GM12874 (cell line): ENCODE results near the gene PPIF.

ENCODE experiments used
- TF ChIP-seq, protein P1 (sequence below): IDR thresholded peaks from 2 replicates; pipeline ENCODE4 v1.5.1; 2011; ENCODE audit warnings: low read depth, mild to moderate bottlenecking, control low read depth, low read length, moderate library complexity; ENCODE audit not compliant: insufficient read depth

The PPIF gene

DNA sequence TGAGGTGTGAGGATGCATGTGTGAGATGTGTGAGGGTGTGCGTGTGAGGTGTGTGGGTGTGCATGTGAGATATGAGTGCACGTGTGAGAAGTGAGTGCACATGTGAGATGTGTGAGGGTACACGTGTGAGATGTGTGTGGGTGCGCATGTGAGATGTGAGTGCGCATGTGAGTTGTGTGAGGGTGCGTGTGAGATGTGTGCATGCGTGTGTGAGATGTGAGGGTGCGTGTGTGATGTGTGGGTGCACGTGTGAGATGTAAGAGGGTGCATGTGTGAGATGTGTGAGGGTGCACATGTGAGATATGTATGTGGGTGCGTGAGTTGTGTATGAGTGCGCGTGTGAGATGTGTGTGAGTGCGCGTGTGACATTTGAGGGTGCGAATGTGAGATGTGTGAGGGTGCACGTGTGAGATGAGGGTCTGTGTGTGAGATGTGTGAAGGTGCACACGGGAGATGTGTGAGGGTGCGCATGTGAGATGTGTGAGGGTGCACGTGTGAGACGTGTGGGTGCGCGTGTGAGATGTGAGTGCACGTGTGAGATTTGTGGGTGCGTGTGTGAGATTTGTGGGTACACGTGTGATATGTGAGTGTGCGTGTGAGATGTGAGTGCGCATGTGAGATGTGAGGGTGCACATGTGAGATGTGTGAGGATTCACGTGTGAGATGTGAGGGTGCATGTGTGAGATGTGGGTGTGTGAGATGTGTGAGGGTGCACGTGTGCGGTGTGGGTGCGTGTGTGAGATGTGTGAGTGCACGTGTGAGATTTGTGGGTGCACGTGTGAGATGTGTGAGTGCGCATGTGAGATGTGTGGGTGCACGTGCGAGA, 30.5 kb downstream of the PPIF start:
- TF ChIP-seq, protein P1, sequence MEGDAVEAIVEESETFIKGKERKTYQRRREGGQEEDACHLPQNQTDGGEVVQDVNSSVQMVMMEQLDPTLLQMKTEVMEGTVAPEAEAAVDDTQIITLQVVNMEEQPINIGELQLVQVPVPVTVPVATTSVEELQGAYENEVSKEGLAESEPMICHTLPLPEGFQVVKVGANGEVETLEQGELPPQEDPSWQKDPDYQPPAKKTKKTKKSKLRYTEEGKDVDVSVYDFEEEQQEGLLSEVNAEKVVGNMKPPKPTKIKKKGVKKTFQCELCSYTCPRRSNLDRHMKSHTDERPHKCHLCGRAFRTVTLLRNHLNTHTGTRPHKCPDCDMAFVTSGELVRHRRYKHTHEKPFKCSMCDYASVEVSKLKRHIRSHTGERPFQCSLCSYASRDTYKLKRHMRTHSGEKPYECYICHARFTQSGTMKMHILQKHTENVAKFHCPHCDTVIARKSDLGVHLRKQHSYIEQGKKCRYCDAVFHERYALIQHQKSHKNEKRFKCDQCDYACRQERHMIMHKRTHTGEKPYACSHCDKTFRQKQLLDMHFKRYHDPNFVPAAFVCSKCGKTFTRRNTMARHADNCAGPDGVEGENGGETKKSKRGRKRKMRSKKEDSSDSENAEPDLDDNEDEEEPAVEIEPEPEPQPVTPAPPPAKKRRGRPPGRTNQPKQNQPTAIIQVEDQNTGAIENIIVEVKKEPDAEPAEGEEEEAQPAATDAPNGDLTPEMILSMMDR = no peak

DNA sequence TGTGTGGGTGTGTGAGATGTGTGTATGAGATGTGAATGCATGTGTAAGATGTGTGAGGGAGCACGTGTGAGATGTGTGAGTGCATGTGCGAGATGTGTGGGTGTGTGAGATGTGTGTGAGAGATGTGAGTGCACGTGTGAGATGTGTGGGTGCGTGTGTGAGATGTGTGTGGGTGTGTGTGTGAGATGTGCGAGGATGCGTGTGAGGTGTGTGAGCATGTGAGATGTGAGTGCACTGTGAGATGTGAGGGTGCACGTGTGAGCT, 31.0 kb downstream of the PPIF start:
- TF ChIP-seq, protein P1 = no peak

DNA sequence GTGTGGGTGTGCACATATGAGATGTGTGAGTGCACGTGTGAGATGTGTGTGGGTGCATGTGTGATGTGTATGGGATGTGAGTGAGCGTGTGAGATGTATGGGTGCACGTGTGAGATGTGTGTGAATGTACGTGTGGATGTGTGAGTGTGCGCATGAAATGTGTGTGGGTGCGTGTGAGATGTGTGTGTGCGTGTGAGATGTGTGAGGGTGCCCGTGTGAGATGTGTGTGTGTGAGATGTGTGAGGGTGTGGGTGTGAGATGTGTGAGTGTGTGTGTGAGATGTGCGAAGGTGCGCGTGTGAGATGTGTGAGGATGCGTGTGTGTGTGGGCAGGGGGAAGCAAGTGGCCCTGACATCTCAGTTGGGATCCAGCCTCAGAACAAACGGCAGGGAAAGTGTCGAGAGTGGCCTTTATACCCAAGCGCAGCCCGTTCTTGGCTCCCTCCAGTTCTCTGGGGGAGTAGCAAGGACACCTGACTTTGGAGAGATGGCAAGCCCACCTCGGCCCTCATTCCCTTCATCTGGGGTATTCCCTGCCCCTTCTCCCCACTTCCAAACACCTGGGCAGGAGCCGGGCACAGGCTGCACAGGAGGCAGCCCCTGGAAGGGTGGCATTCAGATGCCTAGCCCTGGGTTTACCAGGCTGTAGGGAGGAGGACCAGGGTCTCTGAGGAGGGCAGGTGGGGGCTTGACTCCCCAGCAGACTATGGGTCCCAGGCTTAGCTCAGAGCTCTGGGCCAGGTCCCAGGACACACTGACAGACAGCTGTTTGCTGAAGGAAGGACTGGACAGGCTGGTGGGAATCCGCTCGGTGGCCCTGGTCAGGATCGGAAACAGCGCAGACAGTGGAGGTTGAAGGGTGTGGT, 31.6 kb downstream of the PPIF start:
- TF ChIP-seq, protein P1 = no peak

DNA sequence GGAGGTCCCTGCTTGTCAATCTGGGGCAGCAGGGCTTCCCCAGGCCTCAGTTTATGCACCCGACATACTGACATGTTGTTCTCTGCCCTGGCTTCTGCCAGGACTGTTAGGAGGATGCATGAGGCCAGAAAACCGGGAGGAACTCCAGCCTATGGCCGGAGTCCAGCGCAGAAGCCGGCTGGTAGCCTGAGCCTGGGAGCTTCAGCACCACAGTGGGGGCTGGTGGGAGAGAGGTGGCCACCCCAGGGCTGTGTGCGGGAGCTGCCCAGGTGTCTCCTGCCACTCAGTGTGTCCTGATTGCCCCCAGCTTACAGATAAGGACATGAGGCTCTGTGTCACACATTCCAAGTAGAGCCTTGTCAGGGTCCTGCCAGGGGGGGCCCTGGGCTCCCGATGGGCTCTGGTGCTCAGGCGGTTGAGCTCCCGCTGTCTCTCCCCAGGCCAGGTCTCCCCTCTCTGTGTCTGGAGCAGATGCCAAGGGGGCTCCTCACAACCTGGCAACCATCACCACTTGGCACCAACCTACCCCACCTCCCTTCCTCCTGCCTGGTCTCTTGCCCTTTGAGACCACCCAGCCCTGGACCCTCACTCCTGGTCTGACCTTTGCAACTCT, 32.3 kb downstream of the PPIF start:
- TF ChIP-seq, protein P1 = no peak

DNA sequence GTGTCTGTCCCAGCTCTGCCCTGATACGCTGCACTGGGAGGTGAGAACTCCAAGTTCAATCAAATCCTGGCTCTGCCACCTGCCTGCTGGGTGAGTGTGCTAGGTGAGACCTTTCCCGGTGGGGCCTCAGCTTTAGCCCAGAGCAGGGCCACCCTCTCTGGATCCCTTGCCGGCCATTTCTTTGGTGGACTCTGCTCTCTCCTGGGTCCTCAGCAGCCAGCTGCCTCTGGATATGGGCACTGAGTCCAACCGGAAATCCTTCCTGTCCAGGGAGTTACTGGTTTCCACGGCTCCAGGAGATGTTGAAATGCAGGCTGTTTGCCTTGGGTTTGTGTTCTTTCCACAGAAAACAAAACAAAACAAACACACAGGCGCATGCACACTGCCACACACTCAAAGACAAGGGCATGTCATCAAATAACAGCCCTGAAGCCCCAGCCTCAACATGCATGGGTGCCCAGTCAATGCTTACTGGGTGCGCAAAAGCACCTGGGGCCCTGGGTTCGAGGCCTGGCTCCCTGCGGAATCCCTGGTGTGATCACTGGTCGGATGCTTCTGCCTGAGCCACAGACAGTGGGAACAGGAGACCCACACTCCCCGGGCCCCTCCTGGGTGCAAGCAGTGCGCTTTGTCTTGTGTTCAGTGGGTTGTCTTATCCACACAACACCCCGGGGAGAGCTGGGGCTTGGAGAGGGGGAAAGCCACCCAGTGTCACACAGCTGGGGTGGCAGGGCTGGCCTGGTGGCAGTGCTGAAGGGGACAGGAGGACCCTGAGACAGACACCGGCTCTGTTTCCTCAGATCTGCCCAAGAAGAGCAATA, 33.1 kb downstream of the PPIF start:
- TF ChIP-seq, protein P1 = no peak

DNA sequence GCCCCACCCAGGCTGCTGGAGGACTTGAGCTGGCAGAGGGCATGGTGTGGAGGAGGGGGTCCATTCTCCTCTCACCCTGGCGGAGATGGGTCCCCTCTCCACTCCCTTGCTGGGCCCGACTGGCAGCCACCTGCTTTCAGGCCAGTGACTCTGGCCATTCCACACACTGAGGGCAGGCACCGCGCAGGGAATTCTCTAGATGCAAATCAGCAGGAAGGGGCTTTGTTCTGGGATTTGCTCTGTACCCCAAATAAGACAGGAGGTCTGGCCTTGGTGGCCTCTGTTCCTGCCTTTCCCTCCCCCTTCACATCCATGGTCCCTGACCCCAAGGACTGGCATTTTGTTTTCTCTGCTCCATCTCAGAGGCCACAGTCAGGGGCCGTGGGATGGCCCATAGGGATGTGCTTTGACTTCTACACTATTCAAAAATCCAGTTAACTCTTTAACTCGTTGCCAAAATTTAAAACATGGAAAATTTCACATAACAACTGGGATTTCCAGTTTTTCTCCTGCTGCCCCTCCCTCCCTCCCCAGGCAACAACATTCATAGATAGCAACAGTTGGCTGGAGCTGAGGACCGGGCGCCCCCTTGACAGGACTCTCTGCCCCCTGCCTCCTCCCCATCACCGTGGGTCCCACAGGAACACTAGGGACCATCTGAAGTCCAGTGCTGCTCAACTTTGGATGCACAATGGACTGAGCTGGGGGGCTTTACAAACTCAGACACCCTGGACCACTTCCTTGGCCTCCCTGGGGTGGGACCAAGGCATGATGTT, 33.9 kb downstream of the PPIF start:
- TF ChIP-seq, protein P1 = no peak
